Ovary (tissue), 9 donors: ENCODE results near the gene ANKRD33B. TPM values are rescaled to one million over a fixed set of nuclear protein-coding genes. Genes with fewer than 3 reads are reported as not detected.

Experiments
- DNase-seq, 5 donors: peaks; one replicate each; pipeline ENCODE4 v3.0.0-alpha.2; 2019 to 2020
- H3K27ac ChIP-seq, 2 donors: fragments of 200-600 bp; one replicate each; pipeline versions ENCODE4 v1.5.1 to v1.8.0; 2019 to 2022
- H3K27me3 ChIP-seq: fragments of 200-600 bp; one replicate; pipeline ENCODE4 v1.8.0; 2022
- H3K36me3 ChIP-seq: fragments of 200-600 bp; sonication (generic); one replicate; pipeline ENCODE4 v1.5.1; 2019
- H3K4me1 ChIP-seq: one replicate; pipeline ENCODE4 v1.8.1; 2013; ENCODE audit warnings: mild to moderate bottlenecking, moderate library complexity; ENCODE audit not compliant: insufficient read depth
- H3K4me3 ChIP-seq: fragments of 200-600 bp; sonication (generic); one replicate; pipeline ENCODE4 v1.5.1; 2017
- H3K9me3 ChIP-seq, 2 donors: fragments of 200-600 bp in 1 of 2; sonication (generic) in 1 of 2; one replicate each; pipeline versions ENCODE4 v1.5.1 to v1.8.1; 2013 to 2019; ENCODE audit warnings: mild to moderate bottlenecking in 1 of 2, moderate library complexity in 1 of 2
- EP300 ChIP-seq: sonication (generic); formaldehyde crosslinking; IDR thresholded peaks from one replicate; pipeline ENCODE4 v1.6.1; 2017; ENCODE audit warnings: antibody characterized with exemption
- POLR2A ChIP-seq: fragments of 450-650 bp; IDR thresholded peaks from one replicate; pipeline ENCODE4 v1.6.1; 2017; ENCODE audit warnings: antibody characterized with exemption, mild to moderate bottlenecking, moderate library complexity
- WGBS, 3 donors: extraction: QIAGEN DNeasy Blood & Tissue Kit in 1 of 3; methylation state at CpG; one replicate each; pipeline versions ENCODE4 v1.1.5 to v1.1.7; 2013 to 2017; 5-methylcytosine and 5-hydroxymethylcytosine counted together
- intact Hi-C, 4 donors: fragments of 100-400 bp; cut with DNase I; formaldehyde crosslinking; loops; one replicate each; pipeline versions ENCODE4 v1.11.0 to v1.15.1; 2022 to 2023
- polyA plus RNA-seq, 2 donors: library from polyadenylated mRNA; stranded (reverse); fragments of 200-250 nt in 1 of 2; fragments of 350-450 nt in 1 of 2; fragmentation: Illumina TruSeq in 1 of 2; extraction: RNeasy Lipid Tissue Mini Kit (QIAGEN cat#74804) in 1 of 2; gene quantifications; one replicate each; pipeline ENCODE4 v1.2.3, GENCODE V29; 2013 to 2014
- total RNA-seq, 7 donors: library from RNA; depleted of rRNA in 2 of 7; stranded (reverse); fragments of >200 nt in 2 of 7; fragmentation: NEBNext Ultra II Directional in 3 of 7; extraction: Animal tissue kit (Norgen Biotek cat#: 25700) in 3 of 7; gene quantifications; one replicate each; pipeline versions ENCODE4 v1.1.0 to v1.2.4, GENCODE V29; 2016 to 2023
- TF ChIP-seq, protein P1 (sequence below), 3 donors: fragments of 450-650 bp in 2 of 3; fragments of 200-600 bp in 1 of 3; IDR thresholded peaks; one replicate each; pipeline versions ENCODE4 v1.5.1 to v1.8.0; 2016 to 2022; ENCODE audit warnings: antibody characterized with exemption in 3 of 3, mild to moderate bottlenecking in 1 of 3
- donor health status: DM: no; HTN: no; CAD: no; lungs with moderate emphysema.
- donor health status: DM: no; HTN: no; CAD: no.
- donor health status: Bipolar disorder and iron deficiency.
- donor health status: DM: yes; HTN: yes; CAD: no.
- donor health status: DM: no; HTN: no; CAD: no.
- donor health status: DM: yes; HTN: yes; CAD: no.

Gene ANKRD33B
- total and polyA plus RNA-seq, 9 donors: 0.65 to 13.3 (median 1.9) TPM

DNA sequence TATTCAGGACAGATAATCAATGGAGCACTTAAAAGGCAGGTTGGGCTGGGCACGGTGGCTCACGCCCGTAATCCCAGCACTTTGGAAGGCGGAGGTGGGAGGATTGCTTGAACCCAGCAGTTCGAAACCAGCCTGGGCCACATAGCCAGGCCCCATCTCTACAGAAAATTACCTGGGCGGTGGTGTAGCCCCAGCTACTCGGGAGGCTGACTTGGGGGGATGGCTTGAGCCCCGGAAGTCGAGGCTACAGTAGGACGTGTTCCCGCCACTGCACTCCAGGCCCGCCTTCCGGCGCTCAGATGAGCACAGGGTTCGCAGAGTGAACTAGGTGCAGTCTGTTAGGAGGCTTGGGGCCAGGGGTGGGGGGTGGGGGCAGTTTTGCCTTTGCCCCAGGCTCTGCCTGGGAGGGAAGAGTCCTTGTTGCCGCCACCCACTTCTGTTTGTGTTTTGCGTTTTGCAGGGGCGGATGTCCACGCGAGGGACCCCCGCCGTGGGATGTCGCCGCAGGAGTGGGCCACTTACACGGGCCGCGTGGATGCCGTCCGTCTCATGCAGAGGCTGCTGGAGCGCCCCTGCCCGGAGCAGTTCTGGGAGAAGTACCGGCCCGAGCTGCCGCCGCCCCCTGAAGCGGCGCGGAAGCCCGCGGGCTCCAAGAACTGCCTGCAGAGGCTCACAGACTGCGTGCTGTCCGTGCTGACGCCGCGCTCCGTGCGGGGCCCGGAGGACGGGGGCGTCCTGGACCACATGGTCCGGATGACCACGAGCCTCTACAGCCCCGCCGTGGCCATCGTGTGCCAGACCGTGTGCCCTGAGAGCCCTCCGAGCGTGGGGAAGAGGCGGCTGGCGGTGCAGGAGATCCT lies 85.2 kb downstream of the ANKRD33B start:
- Histone ChIP-seq H3K27me3 (no peaks in the 10 kb centered on the region), H3K36me3 (no peaks in the 10 kb centered on the region), H3K27ac (no peak overlapping the region), H3K4me3 (no peak overlapping the region), H3K4me1 (no peaks in the 10 kb centered on the region), H3K9me3 (no peaks in the 10 kb centered on the region)
- TF ChIP-seq EP300 (no peak), POLR2A (no peak)
- TF ChIP-seq, protein P1, sequence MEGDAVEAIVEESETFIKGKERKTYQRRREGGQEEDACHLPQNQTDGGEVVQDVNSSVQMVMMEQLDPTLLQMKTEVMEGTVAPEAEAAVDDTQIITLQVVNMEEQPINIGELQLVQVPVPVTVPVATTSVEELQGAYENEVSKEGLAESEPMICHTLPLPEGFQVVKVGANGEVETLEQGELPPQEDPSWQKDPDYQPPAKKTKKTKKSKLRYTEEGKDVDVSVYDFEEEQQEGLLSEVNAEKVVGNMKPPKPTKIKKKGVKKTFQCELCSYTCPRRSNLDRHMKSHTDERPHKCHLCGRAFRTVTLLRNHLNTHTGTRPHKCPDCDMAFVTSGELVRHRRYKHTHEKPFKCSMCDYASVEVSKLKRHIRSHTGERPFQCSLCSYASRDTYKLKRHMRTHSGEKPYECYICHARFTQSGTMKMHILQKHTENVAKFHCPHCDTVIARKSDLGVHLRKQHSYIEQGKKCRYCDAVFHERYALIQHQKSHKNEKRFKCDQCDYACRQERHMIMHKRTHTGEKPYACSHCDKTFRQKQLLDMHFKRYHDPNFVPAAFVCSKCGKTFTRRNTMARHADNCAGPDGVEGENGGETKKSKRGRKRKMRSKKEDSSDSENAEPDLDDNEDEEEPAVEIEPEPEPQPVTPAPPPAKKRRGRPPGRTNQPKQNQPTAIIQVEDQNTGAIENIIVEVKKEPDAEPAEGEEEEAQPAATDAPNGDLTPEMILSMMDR (IDR thresholded peaks at IDR 0.05): no peak
- 35 to 49% (median 48%) methylated on average over 32 to 60 of the region's 60 CpGs for WGBS, 3 donors
- intact Hi-C loops: no loop called here
- no peak for DNase-seq

DNA sequence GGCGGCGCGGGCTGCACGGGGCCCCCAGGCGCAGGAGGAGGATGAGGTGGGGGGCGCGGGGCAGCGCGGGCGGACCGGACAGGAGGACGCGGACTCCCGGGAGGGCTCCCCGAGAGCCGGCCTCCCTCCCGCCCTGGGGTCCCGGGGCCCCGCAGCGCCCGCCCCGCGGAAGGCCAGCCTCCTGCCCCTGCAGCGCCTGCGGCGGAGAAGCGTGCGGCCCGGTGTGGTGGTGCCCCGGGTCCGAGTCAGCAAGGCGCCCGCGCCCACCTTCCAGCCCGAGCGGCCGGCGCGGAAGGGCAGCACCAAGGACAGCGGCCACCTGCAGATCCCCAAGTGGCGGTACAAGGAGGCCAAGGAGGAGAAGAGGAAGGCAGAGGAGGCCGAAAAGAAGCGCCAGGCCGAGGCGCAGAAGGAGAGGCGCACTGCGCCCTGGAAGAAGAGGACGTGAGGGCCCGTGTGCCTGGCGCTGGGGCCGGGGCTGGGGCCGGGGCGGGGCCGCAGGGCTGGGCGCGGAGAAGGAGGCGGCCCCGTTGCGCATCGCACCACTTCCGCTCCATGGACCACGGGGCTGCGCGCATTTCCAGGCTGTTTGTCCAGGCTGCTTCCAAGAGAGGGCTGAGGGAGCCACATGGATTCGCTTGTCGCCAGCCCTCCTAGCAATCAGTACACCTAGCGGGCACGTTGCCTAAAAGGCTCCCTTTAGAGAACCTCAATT lies 86.0 kb downstream of the ANKRD33B start:
- no peaks in the 10 kb centered on the region for H3K4me1 ChIP-seq
- no peak overlapping the region for H3K4me3 ChIP-seq
- TF ChIP-seq, protein P1 (IDR thresholded peaks at IDR 0.05): no peak
- no peak for TF ChIP-seq POLR2A
- TF ChIP-seq EP300: no peak
- no peak overlapping the region for H3K27ac ChIP-seq
- H3K36me3 ChIP-seq: no peaks in the 10 kb centered on the region
- DNase-seq: no peak
- intact Hi-C loops: no loop called here
- WGBS, 3 donors: 8 to 22% (median 16%) methylated on average over 45 to 68 of the region's 68 CpGs
- no peaks in the 10 kb centered on the region for H3K9me3 ChIP-seq
- no peaks in the 10 kb centered on the region for H3K27me3 ChIP-seq

DNA sequence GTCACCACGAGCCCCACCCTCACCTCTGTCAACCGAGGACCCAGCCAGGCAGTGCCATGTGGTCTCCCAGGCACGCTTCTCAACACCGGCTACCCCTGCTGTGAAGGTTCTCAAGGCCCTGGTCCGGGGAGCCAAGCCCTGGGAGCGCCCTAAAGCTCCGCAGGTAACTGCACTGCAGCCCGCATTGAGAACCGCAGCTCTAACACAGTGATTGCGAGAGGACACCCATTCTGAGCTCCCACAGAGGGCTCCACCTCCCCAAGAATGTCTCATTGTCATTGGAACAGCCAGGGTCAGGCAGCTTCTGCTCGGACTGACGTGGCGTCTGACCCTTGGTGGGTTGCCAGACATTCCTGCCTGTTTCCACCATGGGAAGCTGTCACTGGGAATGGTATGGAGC lies 88.3 kb downstream of the ANKRD33B start:
- TF ChIP-seq, protein P1 (IDR thresholded peaks at IDR 0.05): no peak
- TF ChIP-seq EP300 (no peak), POLR2A (no peak)
- Histone ChIP-seq H3K4me3 (no peak overlapping the region), H3K4me1 (no peaks in the 10 kb centered on the region), H3K27ac (no peak overlapping the region), H3K27me3 (no peaks in the 10 kb centered on the region), H3K36me3 (no peaks in the 10 kb centered on the region), H3K9me3 (no peaks in the 10 kb centered on the region)
- WGBS, 3 donors: 85 to 90% (median 88%) methylated on average over 13 of the region's 13 CpGs
- no peak for DNase-seq
- intact Hi-C loops: no loop called here

DNA sequence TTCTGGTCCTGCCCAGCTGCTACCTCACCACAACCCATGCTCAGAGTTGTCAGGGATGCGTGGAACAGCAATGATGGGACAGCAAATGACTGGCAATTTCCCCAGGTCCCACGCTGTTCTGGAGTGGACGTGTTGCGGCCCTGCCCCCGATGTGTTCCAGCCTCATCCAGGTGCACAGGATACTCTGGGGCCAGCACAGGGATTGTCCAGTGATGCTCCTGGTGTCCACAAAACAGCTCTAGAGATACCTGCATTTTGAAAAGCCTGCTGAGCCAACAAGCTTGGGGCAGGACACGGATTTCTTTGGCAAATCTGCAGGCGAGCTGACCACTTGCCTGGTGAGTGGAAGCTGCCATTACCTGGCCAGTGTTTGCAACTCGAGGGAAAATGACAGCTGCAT lies 88.7 kb downstream of the ANKRD33B start:
- Histone ChIP-seq H3K9me3 (no peaks in the 10 kb centered on the region), H3K4me3 (no peak overlapping the region), H3K4me1 (no peaks in the 10 kb centered on the region), H3K36me3 (no peaks in the 10 kb centered on the region), H3K27me3 (no peaks in the 10 kb centered on the region), H3K27ac (no peak overlapping the region)
- intact Hi-C loops: no loop called here
- TF ChIP-seq, protein P1 (IDR thresholded peaks at IDR 0.05): no peak
- no peak for DNase-seq
- 83 to 89% (median 88%) methylated on average over 8 of the region's 8 CpGs for WGBS, 3 donors
